SK-MEL-5 (cell line): Measurements from ENCODE around the gene SACM1L. TPM values are rescaled to one million over a fixed set of nuclear protein-coding genes. Genes with fewer than 3 reads are reported as not detected.

ENCODE experiments used
- DNase-seq: peaks from one replicate; pipeline ENCODE4 v3.0.0-alpha.2; 2016; ENCODE audit warnings: low read depth, low spot score
- in situ Hi-C: cut with HindIII; loops from 2 replicates; pipeline ENCODE4 v1.10.0; 2016; ENCODE audit warnings: low sequenced_read_pairs, high pct_unique_total_duplicates, low pct_unique_long_range_greater_than_20kb
- small RNA-seq, 2 experiments: library from RNA; depleted of rRNA; stranded (forward); fragments of <200 nt; gene quantifications; one replicate each; pipeline ENCODE3, GENCODE V24; 2014
- total RNA-seq: library from RNA; depleted of rRNA; stranded (reverse); fragments of >200 nt; shearing (Covaris generic); gene quantifications from 2 replicates; pipeline ENCODE4 v1.2.3, GENCODE V29; 2014; rRNA removed

Gene SACM1L
- total RNA-seq, 1 experiment from 2014 or later = 64.8 TPM

DNA sequence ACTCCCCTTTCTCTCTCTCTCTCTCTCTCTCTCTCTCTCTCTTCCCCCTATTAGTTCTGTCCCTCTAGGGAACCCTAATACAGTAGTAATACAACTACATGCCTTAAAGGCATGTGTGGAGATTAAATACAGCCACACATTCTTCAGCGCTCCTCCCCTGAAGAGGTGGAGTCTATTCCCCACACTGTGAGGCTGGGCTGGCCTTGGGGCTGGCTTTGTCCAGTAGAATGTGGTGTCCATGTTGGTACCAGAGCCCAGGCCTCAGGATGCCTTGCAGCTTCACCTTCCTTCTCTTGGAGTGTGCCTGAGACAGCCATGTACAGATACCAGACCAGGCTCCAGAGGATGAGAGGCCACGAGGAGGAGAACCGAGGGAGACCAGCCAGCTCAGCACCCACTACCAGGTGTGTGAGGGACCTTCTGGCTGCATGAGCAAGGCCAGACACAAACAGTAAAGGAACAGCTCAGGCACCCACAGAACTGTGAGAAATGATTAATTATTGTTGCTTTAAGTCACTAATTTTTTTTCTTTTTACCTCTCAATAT lies 96.5 kb downstream of the SACM1L start:
- no peak for DNase-seq
- in situ Hi-C loops = no loop called here

- no peak for DNase-seq
- in situ Hi-C loops = no loop called here
Measured at GRCh38 chr3:45786801-45787495, 97.8 kb downstream of the SACM1L start.

- DNase-seq = no peak
- in situ Hi-C loops = no loop called here
Measured at GRCh38 chr3:45787551-45787950, 98.4 kb downstream of the SACM1L start.

GRCh38 chr3:45789235-45789812 lies 100.1 kb downstream of the SACM1L start:
- DNase-seq = no peak
- in situ Hi-C loops = no loop called here

DNA sequence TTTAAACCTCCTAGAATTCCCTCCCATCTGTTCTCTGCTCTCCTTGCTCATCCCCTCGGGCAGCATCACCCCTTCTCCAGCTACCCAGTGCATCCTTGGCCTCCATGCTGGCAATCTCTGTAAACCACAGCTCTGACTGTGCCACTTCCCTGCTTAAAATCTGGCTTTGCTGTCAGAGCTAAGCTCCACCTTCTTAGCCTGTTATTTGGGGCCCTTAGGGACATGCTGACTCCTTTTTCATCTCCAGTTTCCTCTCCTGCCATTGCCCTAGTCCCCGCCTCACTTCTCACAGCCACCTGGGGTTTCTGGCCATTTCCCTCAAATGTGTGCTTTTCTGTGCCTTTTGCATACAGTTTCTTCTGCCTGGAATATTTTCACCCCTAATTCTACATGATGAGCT lies 101.4 kb downstream of the SACM1L start:
- DNase-seq = no peak
- in situ Hi-C loops = no loop called here

DNA sequence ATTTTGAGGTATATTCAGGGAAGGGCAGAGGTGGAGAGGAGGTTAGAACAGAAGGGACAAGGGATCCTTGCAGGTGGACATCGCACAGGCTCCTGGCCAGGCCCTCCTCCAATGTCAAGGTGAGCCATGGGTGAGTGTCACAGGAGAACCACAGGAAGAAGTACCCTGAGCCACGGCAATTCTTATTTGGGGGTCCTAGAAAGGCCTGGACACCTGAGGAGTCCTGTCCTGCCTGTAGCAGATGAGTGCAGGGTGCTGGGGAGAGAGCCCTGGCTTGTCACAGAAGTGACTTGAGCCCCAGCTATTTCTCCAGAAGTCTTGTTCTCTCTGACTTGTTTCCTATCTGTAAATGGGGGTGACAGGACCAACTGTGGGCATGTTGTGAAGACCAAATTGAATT lies 102.8 kb downstream of the SACM1L start:
- no peak for DNase-seq
- in situ Hi-C loops = no loop called here

GRCh38 chr3:45792516-45793172 lies 103.4 kb downstream of the SACM1L start:
- no peak for DNase-seq
- in situ Hi-C loops = no loop called here

- DNase-seq = no peak
- in situ Hi-C loops = no loop called here
Measured at GRCh38 chr3:45793482-45794176, 104.4 kb downstream of the SACM1L start.

- in situ Hi-C loops = no loop called here
Measured at GRCh38 chr3:45794177-45794560, 105.0 kb downstream of the SACM1L start.

GRCh38 chr3:45794660-45795059 lies 105.5 kb downstream of the SACM1L start:
- no peak for DNase-seq
- in situ Hi-C loops = no loop called here

More at GRCh38 chr3:45794177-45794560, 105.0 kb downstream of the SACM1L start:
- DNase-seq = no peak

Small RNA genes within 50 kb of the gene (small RNA-seq; reads per million reads assigned to genes)
- 0 to 0.05 reads per million in 2 experiments for gene RN7SL145P

Other genes with a start within 250 kb of the SACM1L start
- 20.0 and 20.7 TPM in 2 replicates for gene LIMD1, start 94.6 kb upstream of the SACM1L start, total RNA-seq
- gene SLC6A20, start 107.1 kb downstream of the SACM1L start, total RNA-seq = not detected in 2 replicates
- 26.5 and 32.3 TPM in 2 replicates for gene LZTFL1, start 152.7 kb downstream of the SACM1L start, total RNA-seq
- gene CCR9, start 197.1 kb downstream of the SACM1L start, total RNA-seq = not detected in 2 replicates